Stimulated activated naive CD8-positive, alpha-beta T cell treated with anti-CD3 and anti-CD28 coated beads, Interleukin-15, Interleukin-2, amounts not matched to agents 100 ng/mL and 50 ng/mL, for 24 hours (primary cell): ENCODE measurements around the gene SLC27A1.
A peak's percentile ranks its signal among the peaks of the same experiment; 100 is the strongest.

ENCODE experiments used
- H3K27ac Mint-ChIP-seq: one replicate; pipeline ENCODE4 v1.8.0; 2021; ENCODE audit warnings: mild to moderate bottlenecking, mixed read lengths
- H3K27me3 Mint-ChIP-seq: one replicate; pipeline ENCODE4 v1.8.0; 2021; ENCODE audit warnings: mixed read lengths
- H3K36me3 Mint-ChIP-seq: one replicate; pipeline ENCODE4 v1.8.0; 2021; ENCODE audit warnings: low read depth, mixed read lengths
- H3K4me1 Mint-ChIP-seq: one replicate; pipeline ENCODE4 v1.8.0; 2021; ENCODE audit warnings: low read depth, mixed read lengths
- H3K4me3 Mint-ChIP-seq: one replicate; pipeline ENCODE4 v1.8.0; 2021; ENCODE audit warnings: mild to moderate bottlenecking, mixed read lengths
- H3K9me3 Mint-ChIP-seq: one replicate; pipeline ENCODE4 v1.8.0; 2021; ENCODE audit warnings: mixed read lengths

The SLC27A1 gene

GRCh38 chr19:17470068-17470841 lies at the start of gene SLC27A1:
TSS of gene SLC27A1 (plus strand) at chr19:17470524. CDS start at chr19:17470541, 17 bp downstream.
- no peaks in the 10 kb centered on the region for H3K36me3 Mint-ChIP-seq
- H3K4me3 Mint-ChIP-seq, result peak within 1 kb of the TSS; percentile 92
- no peaks in the 10 kb centered on the region for H3K27me3 Mint-ChIP-seq
- H3K4me1 Mint-ChIP-seq, result peaks cover 35% of the 10 kb centered on the region
- H3K27ac Mint-ChIP-seq, result peak within 1 kb of the TSS; percentile 92
- H3K9me3 Mint-ChIP-seq, result no peaks in the 10 kb centered on the region

- Mint-ChIP-seq H3K9me3 (no peaks in the 10 kb centered on the region), H3K27ac (no peak overlapping the region), H3K36me3 (no peaks in the 10 kb centered on the region), H3K4me1 (peaks cover 18% of the 10 kb centered on the region), H3K27me3 (no peaks in the 10 kb centered on the region), H3K4me3 (no peak overlapping the region)
Observed at GRCh38 chr19:17421942-17422341, 48.4 kb upstream of the SLC27A1 start.

GRCh38 chr19:17423429-17424208 lies 46.7 kb upstream of the SLC27A1 start:
- H3K4me1 Mint-ChIP-seq, result peaks cover 17% of the 10 kb centered on the region
- H3K27me3 Mint-ChIP-seq, result no peaks in the 10 kb centered on the region
- no peak overlapping the region for H3K27ac Mint-ChIP-seq
- no peaks in the 10 kb centered on the region for H3K36me3 Mint-ChIP-seq
- no peaks in the 10 kb centered on the region for H3K9me3 Mint-ChIP-seq
- H3K4me3 Mint-ChIP-seq, result no peak overlapping the region

- Mint-ChIP-seq H3K4me3 (no peak overlapping the region), H3K27ac (no peak overlapping the region), H3K27me3 (no peaks in the 10 kb centered on the region)
Observed at GRCh38 chr19:17424743-17425365, 45.5 kb upstream of the SLC27A1 start.

GRCh38 chr19:17429641-17430113 lies 40.6 kb upstream of the SLC27A1 start:
- Mint-ChIP-seq H3K4me1 (no peaks in the 10 kb centered on the region), H3K27me3 (no peaks in the 10 kb centered on the region), H3K4me3 (no peak overlapping the region), H3K9me3 (no peaks in the 10 kb centered on the region), H3K36me3 (no peaks in the 10 kb centered on the region), H3K27ac (no peak overlapping the region)

More at GRCh38 chr19:17424743-17425365, 45.5 kb upstream of the SLC27A1 start:
- H3K4me1 Mint-ChIP-seq, result peaks cover 7% of the 10 kb centered on the region
- H3K9me3 Mint-ChIP-seq, result no peaks in the 10 kb centered on the region
- H3K36me3 Mint-ChIP-seq, result no peaks in the 10 kb centered on the region

GRCh38 chr19:17431417-17431816 lies 38.9 kb upstream of the SLC27A1 start:
- H3K4me1 Mint-ChIP-seq, result no peaks in the 10 kb centered on the region
- no peaks in the 10 kb centered on the region for H3K36me3 Mint-ChIP-seq
- no peaks in the 10 kb centered on the region for H3K9me3 Mint-ChIP-seq
- no peak overlapping the region for H3K4me3 Mint-ChIP-seq
- no peaks in the 10 kb centered on the region for H3K27me3 Mint-ChIP-seq
- H3K27ac Mint-ChIP-seq, result no peak overlapping the region

- Mint-ChIP-seq H3K4me1 (no peaks in the 10 kb centered on the region), H3K9me3 (no peaks in the 10 kb centered on the region), H3K4me3 (no peak overlapping the region), H3K36me3 (no peaks in the 10 kb centered on the region), H3K27me3 (no peaks in the 10 kb centered on the region), H3K27ac (no peak overlapping the region)
Observed at GRCh38 chr19:17435218-17435617, 35.1 kb upstream of the SLC27A1 start.

GRCh38 chr19:17436094-17436873 lies 34.0 kb upstream of the SLC27A1 start:
- Mint-ChIP-seq H3K27ac (no peak overlapping the region), H3K36me3 (no peaks in the 10 kb centered on the region), H3K27me3 (no peaks in the 10 kb centered on the region), H3K9me3 (no peaks in the 10 kb centered on the region), H3K4me1 (no peaks in the 10 kb centered on the region), H3K4me3 (no peak overlapping the region)

GRCh38 chr19:17436874-17437267 lies 33.5 kb upstream of the SLC27A1 start:
- Mint-ChIP-seq H3K9me3 (no peaks in the 10 kb centered on the region), H3K27ac (no peak overlapping the region)

GRCh38 chr19:17441241-17442021 lies 28.9 kb upstream of the SLC27A1 start:
- H3K27ac Mint-ChIP-seq, result no peak overlapping the region
- no peaks in the 10 kb centered on the region for H3K27me3 Mint-ChIP-seq
- H3K4me1 Mint-ChIP-seq, result no peaks in the 10 kb centered on the region
- no peaks in the 10 kb centered on the region for H3K36me3 Mint-ChIP-seq
- H3K9me3 Mint-ChIP-seq, result no peaks in the 10 kb centered on the region
- H3K4me3 Mint-ChIP-seq, result no peak overlapping the region

More at GRCh38 chr19:17436874-17437267, 33.5 kb upstream of the SLC27A1 start:
- Mint-ChIP-seq H3K4me3 (no peak overlapping the region), H3K4me1 (no peaks in the 10 kb centered on the region), H3K27me3 (no peaks in the 10 kb centered on the region), H3K36me3 (no peaks in the 10 kb centered on the region)

GRCh38 chr19:17445526-17446165 lies 24.7 kb upstream of the SLC27A1 start:
- Mint-ChIP-seq H3K27ac (no peak overlapping the region), H3K27me3 (peaks cover 15% of the 10 kb centered on the region), H3K4me1 (peaks cover 16% of the 10 kb centered on the region), H3K36me3 (no peaks in the 10 kb centered on the region), H3K9me3 (no peaks in the 10 kb centered on the region), H3K4me3 (no peak overlapping the region)

- H3K36me3 Mint-ChIP-seq, result no peaks in the 10 kb centered on the region
- H3K9me3 Mint-ChIP-seq, result no peaks in the 10 kb centered on the region
- no peak overlapping the region for H3K4me3 Mint-ChIP-seq
- peaks cover 24% of the 10 kb centered on the region for H3K4me1 Mint-ChIP-seq
- no peak overlapping the region for H3K27ac Mint-ChIP-seq
- H3K27me3 Mint-ChIP-seq, result peaks cover 19% of the 10 kb centered on the region
Observed at GRCh38 chr19:17447704-17448130, 22.6 kb upstream of the SLC27A1 start.

GRCh38 chr19:17448131-17448967 lies 22.0 kb upstream of the SLC27A1 start, which contains the start of gene TMEM221:
TSS of gene TMEM221 (minus strand) at chr19:17448668. CDS start at chr19:17448462, 206 bp downstream.
- Mint-ChIP-seq H3K27me3 (peaks cover 21% of the 10 kb centered on the region), H3K4me1 (peaks cover 25% of the 10 kb centered on the region), H3K4me3 (no peak within 1 kb of the TSS), H3K9me3 (no peaks in the 10 kb centered on the region), H3K36me3 (no peaks in the 10 kb centered on the region), H3K27ac (no peak within 1 kb of the TSS)
